Heart right ventricle (tissue), 16 donors: ENCODE data around the gene ACTN1. TPM values are rescaled to one million over a fixed set of nuclear protein-coding genes. Genes with fewer than 3 reads are reported as not detected.

ENCODE experiments used
- ATAC-seq, 8 donors: fragments of 200-7000 bp; cut with Tn5 transposase; one replicate each; pipeline ENCODE4 v1.9.1; 2020; ENCODE audit warnings: mild to moderate bottlenecking in 8 of 8, moderate library complexity in 8 of 8, moderate number of reproducible peaks in 1 of 8
- DNase-seq, 2 donors: peaks; one replicate each; pipeline ENCODE4 v3.0.0-alpha.2; 2020
- H3K27ac ChIP-seq, 10 donors: fragments of 200-600 bp; sonication (generic) in 2 of 10; one replicate each; pipeline versions ENCODE4 v1.5.0 to v1.8.0; 2020 to 2022; ENCODE audit warnings: mild to moderate bottlenecking in 3 of 10
- H3K27me3 ChIP-seq, 7 donors: fragments of 200-600 bp; one replicate each; pipeline ENCODE4 v1.8.0; 2021 to 2022; ENCODE audit warnings: mild to moderate bottlenecking in 2 of 7
- H3K36me3 ChIP-seq, 9 donors: fragments of 200-600 bp; sonication (generic) in 1 of 9; one replicate each; pipeline versions ENCODE4 v1.5.0 to v1.8.0; 2020 to 2022; ENCODE audit warnings: mild to moderate bottlenecking in 2 of 9
- H3K4me1 ChIP-seq, 9 donors: fragments of 200-600 bp; sonication (generic) in 1 of 9; one replicate each; pipeline versions ENCODE4 v1.5.0 to v1.8.0; 2020 to 2022; ENCODE audit warnings: mild to moderate bottlenecking in 4 of 9
- H3K4me3 ChIP-seq, 10 donors: fragments of 200-600 bp; sonication (generic) in 2 of 10; one replicate each; pipeline versions ENCODE4 v1.5.0 to v1.8.0; 2020 to 2022; ENCODE audit warnings: mild to moderate bottlenecking in 7 of 10, moderate library complexity in 2 of 10
- H3K9me3 ChIP-seq, 11 donors: fragments of 200-600 bp in 10 of 11; sonication (generic) in 2 of 11; one replicate each; pipeline versions ENCODE4 v1.5.0 to v1.8.0; 2013 to 2022; ENCODE audit warnings: mild to moderate bottlenecking in 2 of 11, control low read depth in 1 of 11, moderate library complexity in 1 of 11
- WGBS, 2 donors: extraction: QIAGEN DNeasy Blood & Tissue Kit; methylation state at CpG; one replicate each; pipeline ENCODE4 v1.1.7; 2013; ENCODE audit warnings: inconsistent platforms in 1 of 2; 5-methylcytosine and 5-hydroxymethylcytosine counted together
- intact Hi-C, 10 donors: fragments of 100-400 bp; cut with DNase I; formaldehyde crosslinking; loops; one replicate each; pipeline versions ENCODE4 v1.11.1 to v1.14.2; 2022
- polyA plus RNA-seq, 2 donors: library from polyadenylated mRNA; stranded (reverse); fragments of 200-250 nt; gene quantifications; one replicate each; pipeline ENCODE4 v1.2.3, GENCODE V29; 2013
- total RNA-seq, 10 donors: library from RNA; stranded (reverse); fragmentation: NEBNext Ultra II Directional in 3 of 10; extraction: Animal tissue kit (Norgen Biotek cat#: 25700) in 3 of 10; gene quantifications; one replicate each; pipeline versions ENCODE4 v1.2.1 to v1.2.4, GENCODE V29; 2021 to 2023
- TF ChIP-seq, protein P1 (sequence below), 9 donors: fragments of 200-600 bp; sonication (generic) in 2 of 9; IDR thresholded peaks; one replicate each; pipeline versions ENCODE4 v1.5.0 to v1.8.0; 2021 to 2022; ENCODE audit warnings: antibody characterized with exemption in 9 of 9, mild to moderate bottlenecking in 5 of 9, moderate library complexity in 1 of 9
- donor health status: Arrhythmogenic right ventricular cardiomyopathy.
- donor health status: ischemic (EF 13 %, LVEDD 7.1; RV severe dilation, severe dysfunction).
- donor health status: healthy with polysubstance abuse.
- donor health status: DM: no; HTN: yes; CAD: no.
- donor health status: DM: no; HTN: no; CAD: no.
- donor health status: ischemic (EF 25% LVEDD 6.9; RV normal size, moderate dysfunction).
- donor health status: ischemic (EF 25% LVEDD 5.7; RV mildly dilated, moderate dysfunction).
- donor health status: healthy.
- donor health status: DM: yes; HTN: yes; CAD: no.
- donor health status: Ischemic cardiomyopathy.
- donor health status: ischemic (EF 35%, LVEDD 5.7; RV mildly dilated, moderate dysfunction).
- donor health status: nonischemic (EF 11% LVEDD 7.7; RV severe dilation, severe dysfunction).
- donor health status: DM: yes; HTN: yes; CAD: no.
- donor health status: PGD.
- donor health status: ischemic (EF 29% LVEDD 5.4; RV normal size, mild dysfunction).
- donor health status: nonischemic (EF 23%, LVEDD 6.1; RV moderate dilation, normal function).

The ACTN1 gene
- total and polyA plus RNA-seq, 12 donors = 67.2 to 235 (median 104) TPM

DNA sequence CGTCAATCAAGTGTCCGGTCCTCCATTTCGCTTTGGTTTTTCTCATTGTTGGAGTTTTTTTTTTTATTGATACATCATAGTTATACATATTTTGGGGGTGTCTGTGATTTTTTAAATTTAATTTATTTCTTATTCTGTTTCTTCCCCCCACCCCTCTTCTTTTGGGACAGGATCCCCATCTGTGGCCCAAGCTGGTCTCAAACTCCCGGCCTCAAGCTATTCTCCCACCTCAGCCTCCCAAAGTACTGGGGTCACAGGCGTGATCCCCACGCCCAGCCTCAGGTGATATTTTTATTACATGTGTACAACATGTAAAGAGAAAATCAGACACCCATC lies 134.9 kb downstream of the ACTN1 start:
- ATAC-seq = no peak
- Histone ChIP-seq H3K27me3 (no peaks in the 10 kb centered on the region), H3K36me3 (no peaks in the 10 kb centered on the region), H3K9me3 (no peaks in the 10 kb centered on the region), H3K27ac (no peak overlapping the region), H3K4me3 (peak overlapping the region in 3 of 10 donors; percentile 17 to 48 (median 40)), H3K4me1 (peaks cover 0 to 24% (median 3%) of the 10 kb centered on the region in 9 donors)
- no peak for DNase-seq
- intact Hi-C loops = loop anchor here in 3 of 10 donors (5.0 kb wide), 5 partner anchors 902 to 1007 kb away; no protein-coding TSS in a partner anchor
- WGBS, 2 donors = 28 to 32% methylated on average over 6 of the region's 6 CpGs
- TF ChIP-seq, protein P1, sequence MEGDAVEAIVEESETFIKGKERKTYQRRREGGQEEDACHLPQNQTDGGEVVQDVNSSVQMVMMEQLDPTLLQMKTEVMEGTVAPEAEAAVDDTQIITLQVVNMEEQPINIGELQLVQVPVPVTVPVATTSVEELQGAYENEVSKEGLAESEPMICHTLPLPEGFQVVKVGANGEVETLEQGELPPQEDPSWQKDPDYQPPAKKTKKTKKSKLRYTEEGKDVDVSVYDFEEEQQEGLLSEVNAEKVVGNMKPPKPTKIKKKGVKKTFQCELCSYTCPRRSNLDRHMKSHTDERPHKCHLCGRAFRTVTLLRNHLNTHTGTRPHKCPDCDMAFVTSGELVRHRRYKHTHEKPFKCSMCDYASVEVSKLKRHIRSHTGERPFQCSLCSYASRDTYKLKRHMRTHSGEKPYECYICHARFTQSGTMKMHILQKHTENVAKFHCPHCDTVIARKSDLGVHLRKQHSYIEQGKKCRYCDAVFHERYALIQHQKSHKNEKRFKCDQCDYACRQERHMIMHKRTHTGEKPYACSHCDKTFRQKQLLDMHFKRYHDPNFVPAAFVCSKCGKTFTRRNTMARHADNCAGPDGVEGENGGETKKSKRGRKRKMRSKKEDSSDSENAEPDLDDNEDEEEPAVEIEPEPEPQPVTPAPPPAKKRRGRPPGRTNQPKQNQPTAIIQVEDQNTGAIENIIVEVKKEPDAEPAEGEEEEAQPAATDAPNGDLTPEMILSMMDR (IDR thresholded peaks at IDR 0.05) = peak in 3 of 9 donors; percentile 2 to 3 (median 2)

DNA sequence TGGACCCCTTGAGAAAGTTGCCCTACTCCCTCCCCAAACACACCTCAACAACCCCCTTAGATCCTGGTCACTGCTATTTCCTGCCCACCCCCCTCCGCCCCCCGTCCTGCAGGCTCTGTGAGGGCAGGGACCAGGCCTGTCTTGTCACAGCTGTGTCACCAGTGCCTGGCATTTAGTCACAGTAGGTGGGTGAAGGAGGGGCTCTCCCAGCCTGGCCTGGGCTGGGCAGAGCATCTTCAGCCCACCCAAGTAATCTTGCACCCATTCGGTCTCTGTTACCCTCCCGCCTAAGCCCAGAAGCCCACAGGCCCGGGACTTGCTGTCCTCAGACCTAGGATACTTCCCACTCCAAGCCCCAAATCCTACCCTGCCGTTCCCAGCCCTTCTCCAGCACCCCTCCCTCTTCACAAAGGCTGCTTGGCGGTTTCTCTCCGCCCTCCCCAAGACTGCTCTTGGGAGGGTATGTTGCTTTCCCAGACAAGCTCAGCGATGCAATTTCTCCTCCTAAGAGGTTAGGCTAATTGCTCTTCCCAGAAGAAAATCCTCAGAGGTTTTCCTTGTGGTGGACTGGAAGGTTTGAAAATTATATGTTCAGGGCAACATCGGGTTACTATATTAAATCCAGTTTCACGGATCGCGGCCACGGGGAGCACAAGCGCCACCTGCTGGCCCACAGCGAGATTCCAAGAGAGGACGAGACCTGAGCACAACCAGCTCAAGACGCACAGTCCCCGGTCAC lies 135.5 kb downstream of the ACTN1 start:
- Histone ChIP-seq H3K9me3 (no peaks in the 10 kb centered on the region), H3K36me3 (no peaks in the 10 kb centered on the region), H3K27me3 (no peaks in the 10 kb centered on the region), H3K4me1 (peaks cover 0 to 24% (median 3%) of the 10 kb centered on the region in 9 donors), H3K27ac (peak overlapping the region in 2 of 10 donors; percentile 28 to 67), H3K4me3 (peak overlapping the region in 9 of 10 donors; percentile 5 to 50 (median 38))
- ATAC-seq = peak; percentile 79 to 91 (median 87)
- 17 to 20% methylated on average over 19 of the region's 19 CpGs for WGBS, 2 donors
- TF ChIP-seq, protein P1 (IDR thresholded peaks at IDR 0.05) = peak; percentile 84 to 97 (median 94)
- DNase-seq = peak; percentile 76 to 84
- intact Hi-C loops = loop anchor here in 3 of 10 donors (5.0 kb wide), 5 partner anchors 901 to 1006 kb away; no protein-coding TSS in a partner anchor

DNA sequence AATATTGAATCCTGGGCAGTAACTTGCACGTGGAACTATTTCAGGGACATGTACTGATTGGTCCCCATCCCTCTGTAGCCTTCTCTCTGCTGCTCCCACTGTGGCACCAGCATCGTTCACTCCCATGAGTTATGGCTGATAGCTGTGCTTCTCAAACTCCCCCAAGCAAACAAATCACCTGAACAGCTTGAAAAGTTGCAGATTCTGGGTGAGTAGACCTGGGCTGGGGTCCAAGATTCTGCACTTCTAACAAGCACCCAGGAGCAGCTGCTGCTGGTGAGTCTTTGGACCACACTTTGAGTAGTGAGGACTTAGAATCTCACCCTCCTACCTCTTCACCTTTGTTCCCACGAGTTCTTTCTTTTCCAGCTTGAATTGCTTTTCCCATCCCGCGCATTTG lies 136.8 kb downstream of the ACTN1 start:
- Histone ChIP-seq H3K9me3 (peaks cover 0 to 13% (median 0%) of the 10 kb centered on the region in 11 donors), H3K36me3 (no peaks in the 10 kb centered on the region), H3K4me1 (peaks cover 0 to 24% (median 3%) of the 10 kb centered on the region in 9 donors), H3K27ac (no peak overlapping the region), H3K27me3 (no peaks in the 10 kb centered on the region), H3K4me3 (no peak overlapping the region)
- 86 to 91% methylated on average over 5 of the region's 5 CpGs for WGBS, 2 donors
- DNase-seq = no peak
- TF ChIP-seq, protein P1 (IDR thresholded peaks at IDR 0.05) = no peak
- intact Hi-C loops = loop anchor here in 3 of 10 donors (5.0 kb wide), 5 partner anchors 900 to 1005 kb away; no protein-coding TSS in a partner anchor
- no peak for ATAC-seq

DNA sequence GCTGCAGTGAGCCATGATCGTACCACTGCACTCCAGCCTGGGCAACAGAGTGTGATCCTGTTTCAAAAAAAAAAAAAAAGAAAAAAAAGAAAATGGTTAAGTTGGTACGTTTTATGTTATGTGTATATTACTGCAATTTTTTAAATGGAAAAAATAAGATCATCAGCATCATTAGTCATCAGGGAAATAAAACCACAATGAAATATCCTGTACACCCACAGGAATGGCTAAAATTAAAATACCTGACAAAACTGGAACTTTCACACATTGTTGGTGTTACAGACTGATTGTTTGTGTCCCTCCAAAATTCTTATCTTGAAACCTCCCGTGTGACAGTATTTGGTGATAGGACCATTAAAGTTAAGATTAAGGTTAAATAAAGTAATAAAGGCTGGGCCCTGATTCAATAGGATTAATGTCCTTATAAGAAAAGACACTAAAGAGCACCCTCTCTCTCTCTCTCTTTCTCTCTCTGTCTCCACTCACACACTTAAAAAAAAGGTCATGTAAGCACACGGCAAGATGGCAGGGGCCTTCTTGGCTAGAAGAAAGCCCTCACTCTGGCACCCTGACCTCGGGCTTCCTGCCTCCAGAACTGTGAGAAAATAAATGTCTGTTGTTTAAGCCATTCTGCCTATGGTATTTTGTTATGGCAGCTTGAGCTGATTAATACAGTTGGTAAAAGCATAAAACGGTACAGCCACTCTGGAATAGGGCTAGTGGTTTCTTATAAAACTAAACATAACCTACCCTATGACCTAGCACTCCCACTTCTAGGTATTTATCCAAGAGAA lies 137.9 kb downstream of the ACTN1 start:
- Histone ChIP-seq H3K4me1 (peaks cover 0 to 24% (median 3%) of the 10 kb centered on the region in 9 donors), H3K9me3 (peaks cover 0 to 24% (median 4%) of the 10 kb centered on the region in 11 donors), H3K27ac (peak overlapping the region in 3 of 10 donors; percentile 1 to 71 (median 19)), H3K27me3 (no peaks in the 10 kb centered on the region), H3K36me3 (no peaks in the 10 kb centered on the region), H3K4me3 (no peak overlapping the region)
- peak in 1 of 8 donors; percentile 45 for ATAC-seq
- WGBS, 2 donors = 63 to 65% methylated on average over 6 of the region's 6 CpGs
- TF ChIP-seq, protein P1 (IDR thresholded peaks at IDR 0.05) = no peak
- DNase-seq = no peak
- intact Hi-C loops = loop anchor here in 3 of 10 donors (5.0 kb wide), 5 partner anchors 899 to 1004 kb away; no protein-coding TSS in a partner anchor
